GM08714 (cell line): Measurements from ENCODE around the gene MCRIP1.

Experiments used
- H3K4me3 ChIP-seq: fragments of 200-500 bp; sonication (Bioruptor generic); 2 replicates; pipeline ENCODE4 v1.5.1; 2014; ENCODE audit warnings: mild to moderate bottlenecking, low read length, inconsistent platforms
- ZNF274 ChIP-seq: IDR thresholded peaks from 2 replicates; pipeline ENCODE4 v1.6.1; 2012; ENCODE audit warnings: mild to moderate bottlenecking, low read depth, low read length

The MCRIP1 gene

GRCh38 chr17:81822996-81823819, 9.9 kb downstream of the MCRIP1 start:
- TF ChIP-seq ZNF274 = no peak
- no peak overlapping the region for H3K4me3 ChIP-seq

GRCh38 chr17:81822312-81822637, 10.8 kb downstream of the MCRIP1 start:
- H3K4me3 ChIP-seq = no peak overlapping the region
- no peak for TF ChIP-seq ZNF274

- TF ChIP-seq ZNF274 = no peak
- H3K4me3 ChIP-seq = no peak overlapping the region
Measured at GRCh38 chr17:81821603-81822311, 11.3 kb downstream of the MCRIP1 start.

GRCh38 chr17:81821147-81821546, 11.9 kb downstream of the MCRIP1 start:
- no peak overlapping the region for H3K4me3 ChIP-seq
- no peak for TF ChIP-seq ZNF274

GRCh38 chr17:81819708-81820107, 13.4 kb downstream of the MCRIP1 start:
- no peak overlapping the region for H3K4me3 ChIP-seq
- TF ChIP-seq ZNF274 = no peak

- TF ChIP-seq ZNF274 = no peak
Measured at GRCh38 chr17:81817758-81818147, 15.3 kb downstream of the MCRIP1 start.

GRCh38 chr17:81815646-81815986, 17.5 kb downstream of the MCRIP1 start:
- TF ChIP-seq ZNF274 = no peak
- H3K4me3 ChIP-seq = no peak overlapping the region

More at GRCh38 chr17:81817758-81818147, 15.3 kb downstream of the MCRIP1 start:
- H3K4me3 ChIP-seq = no peak overlapping the region

- H3K4me3 ChIP-seq = no peak overlapping the region
- TF ChIP-seq ZNF274 = no peak
Measured at GRCh38 chr17:81814748-81815645, 18.1 kb downstream of the MCRIP1 start.

- TF ChIP-seq ZNF274 = no peak
- H3K4me3 ChIP-seq = no peak overlapping the region
Measured at GRCh38 chr17:81813861-81814683, 19.0 kb downstream of the MCRIP1 start.

GRCh38 chr17:81813371-81813684, 19.8 kb downstream of the MCRIP1 start:
- H3K4me3 ChIP-seq = no peak overlapping the region
- no peak for TF ChIP-seq ZNF274

- H3K4me3 ChIP-seq = no peak overlapping the region
- no peak for TF ChIP-seq ZNF274
Measured at GRCh38 chr17:81812571-81813370, 20.3 kb downstream of the MCRIP1 start.

- H3K4me3 ChIP-seq = no peak overlapping the region
- no peak for TF ChIP-seq ZNF274
Measured at GRCh38 chr17:81811705-81812570, 21.2 kb downstream of the MCRIP1 start.
